GM19043 (cell line): Measurements from ENCODE around the gene LHB.

ENCODE experiments used
- ATAC-seq: cut with Tn5 transposase; IDR thresholded peaks from one replicate; pipeline ENCODE4 v1.9.1; 2021; ENCODE audit warnings: low read depth; ENCODE audit not compliant: unreplicated experiment

The LHB gene

DNA sequence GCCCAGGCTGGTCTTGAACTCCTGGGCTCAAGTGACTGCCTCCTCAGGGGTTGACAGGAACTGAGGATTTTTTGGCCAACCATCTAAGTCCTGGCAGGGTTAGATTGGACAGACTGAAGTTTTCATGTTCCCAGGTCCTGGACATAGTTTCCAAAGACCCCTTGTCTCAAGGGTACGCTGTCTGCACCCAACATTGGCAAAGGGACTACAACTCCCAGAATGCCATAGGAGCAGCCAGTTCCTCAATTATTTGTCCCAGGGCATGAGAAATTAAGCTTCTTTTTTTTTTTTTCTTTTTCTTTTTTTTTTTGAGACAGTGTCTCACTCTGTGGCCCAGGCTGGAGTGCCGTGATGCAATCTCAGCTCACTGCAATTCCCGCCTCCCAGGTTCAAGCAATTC, 30.7 kb downstream of the LHB start:
- no peak for ATAC-seq

DNA sequence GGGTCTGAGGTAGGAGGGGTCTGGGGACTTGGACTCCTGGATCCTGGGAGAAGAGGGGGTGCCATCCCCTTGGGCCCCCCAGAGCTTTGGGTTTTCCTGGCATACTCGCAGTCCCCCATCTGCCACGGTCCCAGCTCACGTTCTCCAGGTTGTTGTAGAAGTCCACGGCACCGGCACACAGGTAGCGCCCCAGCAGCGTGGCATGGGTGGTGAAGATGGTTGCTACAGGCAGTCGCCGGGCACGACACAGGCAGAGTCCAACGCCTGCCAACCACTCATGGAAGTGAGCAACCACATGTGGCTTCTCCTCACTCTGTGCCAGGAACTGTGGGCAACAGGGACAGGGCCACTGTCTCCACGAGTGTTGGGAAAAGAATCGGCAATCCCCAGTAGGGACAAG, 31.2 kb downstream of the LHB start:
- no peak for ATAC-seq

DNA sequence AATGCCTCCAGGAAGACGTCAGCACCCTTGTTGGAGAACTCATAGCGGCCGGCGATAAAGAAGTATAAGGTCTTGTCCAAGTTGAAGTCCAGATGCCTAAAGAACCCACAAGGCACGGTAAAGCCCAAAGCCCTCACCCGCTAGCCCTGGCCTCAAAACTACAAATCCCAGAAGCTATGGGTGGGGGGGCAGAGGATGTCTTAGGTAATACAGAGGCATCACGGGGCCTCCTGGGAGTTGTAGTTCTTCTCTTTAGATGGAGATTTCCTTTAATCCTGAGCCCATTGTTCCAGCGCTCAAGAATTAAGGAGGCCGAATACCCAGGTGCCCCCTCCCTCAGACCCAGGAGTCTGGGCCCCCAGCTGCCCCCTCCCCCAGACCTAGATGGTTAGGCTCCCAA, 34.6 kb downstream of the LHB start:
- no peak for ATAC-seq

DNA sequence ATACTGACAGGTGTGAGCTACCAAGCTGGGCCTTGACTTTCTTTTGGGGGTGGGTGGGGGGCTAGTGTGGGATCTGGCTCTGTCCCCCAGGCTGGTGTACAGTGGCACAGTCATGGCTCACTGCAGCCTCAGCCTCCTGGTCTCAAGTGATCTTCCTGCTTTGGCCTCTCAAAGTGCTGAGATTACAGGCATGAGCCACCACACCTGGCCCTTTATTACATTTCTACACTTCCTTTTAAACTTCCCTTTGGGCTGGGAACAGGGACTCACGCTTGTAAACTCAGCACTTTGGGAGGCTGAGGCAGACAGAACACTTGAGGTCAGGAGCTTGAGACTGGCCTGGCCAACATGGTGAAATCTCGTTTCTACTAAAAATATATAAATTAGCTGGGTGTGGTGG, 39.8 kb downstream of the LHB start:
- ATAC-seq, result no peak

DNA sequence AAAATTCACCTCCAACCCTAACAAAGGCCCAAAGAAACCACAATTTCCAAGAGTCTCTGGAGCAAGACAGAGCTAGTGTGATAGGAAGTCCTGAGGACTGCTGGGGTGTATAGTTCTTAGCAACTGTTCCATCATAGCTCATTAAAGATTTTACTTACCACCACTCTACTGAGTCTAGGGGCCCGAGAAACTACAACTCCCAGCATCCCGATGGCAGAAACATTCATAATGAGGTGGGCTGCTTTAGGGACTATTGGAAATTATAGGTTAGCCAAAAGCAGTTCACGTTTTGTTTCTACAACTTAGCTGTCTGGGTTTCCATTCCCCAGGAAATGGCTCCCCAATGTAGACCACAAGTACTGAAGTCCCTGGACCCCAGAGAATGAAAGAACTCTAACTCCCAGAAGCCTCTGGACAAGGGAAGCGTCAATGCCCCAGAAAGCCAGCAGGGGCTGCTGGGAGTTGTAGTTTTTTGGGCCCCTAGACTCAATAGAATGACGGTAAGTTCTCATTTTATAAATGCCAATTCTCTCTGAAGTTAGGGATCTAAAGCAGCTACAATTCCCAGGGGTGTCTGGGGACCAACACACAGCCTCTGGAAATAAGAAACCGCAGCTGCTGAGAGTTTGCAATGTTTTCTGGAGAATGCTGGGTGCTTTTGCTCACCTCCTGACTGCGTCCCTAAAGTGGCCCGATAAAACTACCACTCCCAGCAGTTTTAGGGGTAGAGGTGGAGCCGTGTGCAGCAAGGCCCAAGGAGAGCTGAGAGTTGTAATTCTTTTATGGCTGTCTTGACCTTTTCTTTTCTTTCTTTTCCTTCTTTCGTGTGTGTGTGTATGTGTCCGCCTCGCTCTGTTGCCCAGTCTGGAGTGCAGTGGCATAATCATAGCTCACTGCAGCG, 40.7 kb downstream of the LHB start:
- ATAC-seq, result no peak

DNA sequence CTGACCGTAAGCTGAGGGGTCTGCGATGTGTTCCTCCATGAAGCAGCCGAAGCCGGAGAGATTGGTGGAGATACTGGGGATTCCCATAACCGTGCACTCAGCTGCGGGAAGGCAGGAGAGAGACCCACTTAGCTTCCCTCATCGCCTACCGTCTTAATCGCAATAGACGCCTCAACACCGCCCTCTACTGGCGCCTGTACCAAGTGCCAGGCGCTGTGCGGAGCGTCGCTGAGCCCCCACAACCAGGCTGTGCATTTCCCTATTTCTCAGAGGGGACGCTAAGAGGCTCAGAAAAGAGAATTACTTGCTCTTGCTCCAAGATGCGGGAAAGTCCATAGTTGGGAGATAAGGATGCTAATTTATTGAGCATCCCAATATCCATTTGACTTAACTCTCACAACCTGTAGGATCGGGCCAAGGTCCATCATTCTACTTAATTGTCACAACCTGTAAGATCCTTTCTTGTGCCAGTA, 45.9 kb downstream of the LHB start:
- no peak for ATAC-seq

DNA sequence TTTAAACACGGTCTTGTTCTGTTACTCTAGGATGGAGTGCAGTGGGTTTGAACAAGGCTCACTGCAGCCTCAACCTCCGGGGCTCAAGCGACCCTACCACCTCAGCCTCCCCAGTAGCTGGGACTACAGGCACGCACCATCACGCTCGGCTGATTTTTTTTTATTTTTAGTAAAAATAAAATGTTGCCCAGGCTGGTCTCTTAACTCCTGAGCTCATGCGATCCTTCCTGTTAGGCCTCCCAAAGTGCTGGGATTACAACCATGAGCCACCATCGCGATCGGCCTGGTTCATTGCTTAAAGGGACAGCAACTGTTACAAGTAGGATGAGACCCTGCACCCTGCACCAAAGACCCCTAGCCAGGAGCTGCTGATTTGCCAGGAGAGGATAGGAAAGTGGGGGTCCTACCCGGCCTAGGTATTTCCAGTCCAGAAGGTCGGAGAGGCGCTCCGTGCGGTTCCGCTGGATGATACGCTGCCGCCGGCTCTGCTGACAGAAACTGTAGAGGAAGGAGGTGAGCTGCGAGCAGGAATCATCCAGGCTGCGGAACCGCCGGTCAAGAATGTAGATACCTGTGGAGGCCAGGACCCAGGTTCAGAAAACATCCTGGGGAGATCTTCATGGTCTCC, 46.6 kb downstream of the LHB start:
- ATAC-seq, result no peak

DNA sequence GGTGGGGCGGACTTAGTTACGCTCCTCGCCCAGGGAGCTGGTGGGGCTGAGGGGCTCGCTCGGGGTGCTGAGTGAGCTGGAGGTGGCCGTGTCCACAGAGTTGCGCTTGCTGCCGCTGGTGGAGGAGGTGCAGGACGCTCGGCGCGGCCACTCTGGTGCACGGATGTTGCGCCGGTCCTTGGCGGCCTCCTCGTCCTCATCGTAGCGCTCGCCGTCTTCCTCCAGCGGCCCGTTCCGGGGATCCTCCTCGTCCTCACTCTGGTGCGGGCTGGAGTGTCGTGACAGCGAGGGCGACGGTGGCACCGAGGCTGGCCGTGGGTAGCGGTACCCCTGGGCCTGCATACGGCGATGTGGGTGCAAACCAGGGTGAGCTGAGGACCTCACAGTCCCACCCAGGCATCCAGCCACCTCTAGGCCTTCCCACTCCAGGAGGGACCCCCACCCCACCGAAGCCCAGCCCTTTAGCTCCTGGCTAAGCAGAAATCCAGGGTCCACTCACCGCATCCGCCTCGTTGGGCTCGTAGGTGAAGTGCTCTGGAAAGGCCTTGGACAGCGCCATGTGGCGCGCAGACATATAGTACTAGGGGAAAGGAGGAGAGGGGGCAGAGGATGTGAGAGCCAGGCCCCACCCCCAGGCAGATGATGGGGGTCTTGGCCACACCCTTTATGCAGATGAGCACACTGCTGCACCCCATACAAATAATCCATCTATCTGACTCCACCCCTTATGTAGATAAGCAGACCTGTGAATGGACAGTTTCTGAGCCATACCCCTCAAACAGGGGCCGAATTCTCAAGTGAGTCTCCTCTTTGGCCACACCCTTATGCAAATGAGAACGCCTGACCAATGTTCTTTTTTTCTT, 47.4 kb downstream of the LHB start:
- no peak for ATAC-seq

DNA sequence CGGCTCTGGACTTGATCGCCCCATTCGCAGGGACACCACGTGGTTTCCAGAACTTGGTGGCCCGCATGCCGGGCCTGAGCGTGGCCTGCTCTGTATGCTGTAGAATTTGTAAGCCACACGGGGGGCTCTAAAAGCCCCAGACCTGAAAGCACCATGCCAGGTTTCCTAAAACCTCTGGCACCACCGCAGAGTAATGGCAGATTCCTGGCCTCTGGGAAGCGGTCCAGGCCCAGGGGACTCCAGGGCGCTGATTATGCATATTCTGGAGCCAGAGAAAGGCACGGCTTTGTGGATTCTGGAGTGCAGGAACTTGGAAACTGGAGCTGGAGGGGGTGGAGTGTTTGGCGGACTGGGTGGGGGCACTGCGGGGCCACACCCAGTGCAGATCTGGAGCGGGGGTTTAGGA, 48.1 kb downstream of the LHB start:
- no peak for ATAC-seq

DNA sequence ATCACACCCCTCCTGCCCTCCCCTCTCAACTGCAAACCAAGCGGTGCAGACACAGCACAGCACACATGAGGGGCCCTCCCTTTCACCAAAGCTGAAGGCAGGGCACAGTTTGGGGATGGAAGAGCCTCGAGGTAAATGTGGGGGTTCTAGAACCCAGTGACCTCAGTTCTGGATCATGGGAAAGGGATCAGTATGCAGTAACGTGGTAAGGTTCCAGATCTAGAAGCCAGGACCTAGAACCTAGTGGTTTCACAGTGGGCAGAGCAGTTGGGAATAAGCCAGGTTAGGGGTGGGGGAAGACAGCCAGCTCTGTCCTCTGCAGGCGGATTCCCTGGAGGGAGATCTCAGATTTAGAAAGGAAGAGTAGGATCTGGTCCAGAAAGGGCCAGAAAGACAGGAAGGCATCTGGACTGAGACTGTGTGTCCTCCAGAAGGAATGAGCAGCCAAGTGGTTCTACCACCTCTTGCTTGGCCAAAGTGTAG, 48.7 kb downstream of the LHB start:
- ATAC-seq, result no peak

DNA sequence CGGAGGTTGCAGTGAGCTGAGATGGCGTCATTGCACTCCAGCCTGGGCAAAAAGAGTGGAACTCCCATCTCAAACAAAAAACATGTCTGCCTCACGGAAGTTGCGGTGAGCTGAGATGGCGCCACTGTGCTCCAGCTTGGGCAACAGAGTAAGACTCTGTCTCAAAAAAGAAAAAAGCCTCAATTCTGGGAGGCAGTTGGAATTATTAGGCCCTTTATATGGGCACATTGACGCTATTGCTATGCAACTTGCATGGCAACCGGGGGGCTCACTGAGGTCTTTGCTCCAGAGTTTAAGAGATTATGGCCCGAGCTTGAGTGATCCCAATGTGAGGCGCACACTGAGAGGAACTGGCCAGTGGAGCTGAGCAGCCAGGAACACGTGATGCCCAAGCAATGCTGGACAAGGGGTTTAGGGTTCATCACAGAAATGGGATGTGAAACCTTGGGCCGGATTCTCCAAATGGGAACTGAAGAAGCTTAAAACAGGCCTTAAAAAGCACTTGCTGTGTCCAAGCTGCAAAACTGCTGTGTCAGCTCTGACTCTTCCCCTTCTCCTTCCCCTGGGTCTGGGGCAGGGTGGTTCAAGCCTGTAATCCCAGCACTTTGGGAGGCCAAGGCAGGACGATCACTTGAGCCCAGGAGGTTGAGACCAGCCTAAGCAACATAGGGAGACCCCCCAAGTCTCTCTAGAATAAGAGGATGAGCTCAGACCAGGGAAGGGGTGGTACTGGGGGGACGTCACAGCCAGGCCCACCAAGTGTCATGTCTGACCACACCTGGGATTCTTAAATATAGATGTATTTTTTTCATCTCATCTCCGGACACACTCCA, 49.3 kb downstream of the LHB start:
- no peak for ATAC-seq

DNA sequence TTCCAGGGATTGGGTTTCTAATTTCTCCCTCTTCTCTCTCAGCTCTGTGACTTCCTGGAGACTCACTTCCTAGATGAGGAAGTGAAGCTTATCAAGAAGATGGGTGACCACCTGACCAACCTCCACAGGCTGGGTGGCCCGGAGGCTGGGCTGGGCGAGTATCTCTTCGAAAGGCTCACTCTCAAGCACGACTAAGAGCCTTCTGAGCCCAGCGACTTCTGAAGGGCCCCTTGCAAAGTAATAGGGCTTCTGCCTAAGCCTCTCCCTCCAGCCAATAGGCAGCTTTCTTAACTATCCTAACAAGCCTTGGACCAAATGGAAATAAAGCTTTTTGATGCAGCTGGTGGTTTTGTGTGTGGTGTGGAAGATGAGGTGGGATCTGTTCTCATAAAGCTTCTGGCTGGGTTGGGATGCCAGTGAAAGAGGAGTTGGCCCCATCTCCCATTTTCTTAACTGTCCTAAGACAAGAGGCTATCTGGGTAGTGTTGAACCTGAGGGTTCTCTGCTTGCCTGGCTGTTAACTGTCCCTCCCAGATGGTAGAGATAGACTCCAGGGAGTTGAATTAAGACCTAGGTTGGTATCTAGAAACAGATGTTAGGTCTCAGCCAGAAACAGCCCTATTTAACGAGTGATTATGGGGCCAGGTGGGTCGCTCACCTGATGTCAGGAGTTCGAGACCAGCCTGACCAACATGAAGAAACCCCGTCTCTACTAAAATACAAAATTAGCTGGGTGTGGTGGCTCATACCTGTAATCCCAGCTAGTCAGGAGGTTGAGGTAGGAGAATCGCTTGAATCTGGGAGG, 50.1 kb downstream of the LHB start:
- ATAC-seq, result no peak
